ENCODE data around the gene RINL.
"Not testable (repeated sequence)": the region's sequence is repeated elsewhere in the genome, so short reads cannot be mapped to it uniquely, and the experiment has no call there.

The RINL gene

GRCh38 chr19:38834104-38834490 is 44.0 kb downstream of the RINL start:
- no peak for DNase-seq (ENCODE audit: low read depth)

GRCh38 chr19:38833092-38833425 is 45.0 kb downstream of the RINL start:
- DNase-seq (ENCODE audit: low read depth) = no peak

GRCh38 chr19:38831142-38831605 is 46.9 kb downstream of the RINL start:
- DNase-seq (ENCODE audit: low read depth) = peak; percentile 99

GRCh38 chr19:38830039-38830733 is 47.9 kb downstream of the RINL start:
- peak; percentile 70 for DNase-seq (ENCODE audit: low read depth)

- DNase-seq (ENCODE audit: low read depth) = peak; percentile 65
Observed at GRCh38 chr19:38829203-38829602, 48.9 kb downstream of the RINL start.

GRCh38 chr19:38826856-38827551 is 51.1 kb downstream of the RINL start:
- DNase-seq (ENCODE audit: low read depth) = no peak

- not testable (repeated sequence) for DNase-seq (ENCODE audit: low read depth)
Observed at GRCh38 chr19:38825936-38826335, 52.1 kb downstream of the RINL start.

GRCh38 chr19:38821230-38821825 is 56.7 kb downstream of the RINL start:
- DNase-seq (ENCODE audit: low read depth) = not testable (repeated sequence)

GRCh38 chr19:38819231-38819920 is 58.7 kb downstream of the RINL start:
- no peak for DNase-seq (ENCODE audit: low read depth)
